Effector memory CD4-positive, alpha-beta T cell (primary cell): ENCODE results near the gene FGGY.

Experiments used
- DNase-seq, 3 donors: peaks; one replicate each; pipeline ENCODE4 v3.0.0-alpha.2; 2020
- H3K27ac ChIP-seq: 2 replicates; pipeline ENCODE4 v1.7.0; 2013; ENCODE audit warnings: mild to moderate bottlenecking, low read length, moderate library complexity; ENCODE audit not compliant: insufficient read depth, poor library complexity, severe bottlenecking
- H3K27me3 ChIP-seq: replicated peaks from 2 replicates; pipeline ENCODE4 v1.7.0; 2013; ENCODE audit warnings: mild to moderate bottlenecking, low read length; ENCODE audit not compliant: insufficient read depth, control insufficient read depth, poor library complexity, severe bottlenecking
- H3K36me3 ChIP-seq: 2 replicates; pipeline ENCODE4 v1.7.0; 2013; ENCODE audit warnings: mild to moderate bottlenecking, low read length, moderate library complexity; ENCODE audit not compliant: control insufficient read depth, insufficient read depth
- H3K4me1 ChIP-seq: 2 replicates; pipeline ENCODE4 v1.7.0; 2013; ENCODE audit warnings: low read length, mild to moderate bottlenecking; ENCODE audit not compliant: control insufficient read depth, insufficient read depth, poor library complexity, severe bottlenecking
- H3K4me3 ChIP-seq: 2 replicates; pipeline ENCODE4 v1.7.0; 2013; ENCODE audit warnings: low read length, low read depth, mild to moderate bottlenecking; ENCODE audit not compliant: insufficient read depth, poor library complexity, severe bottlenecking
- H3K9me3 ChIP-seq: 2 replicates; pipeline ENCODE4 v1.7.0; 2013; ENCODE audit warnings: mild to moderate bottlenecking, low read length, moderate library complexity; ENCODE audit not compliant: control insufficient read depth

Gene FGGY

DNA sequence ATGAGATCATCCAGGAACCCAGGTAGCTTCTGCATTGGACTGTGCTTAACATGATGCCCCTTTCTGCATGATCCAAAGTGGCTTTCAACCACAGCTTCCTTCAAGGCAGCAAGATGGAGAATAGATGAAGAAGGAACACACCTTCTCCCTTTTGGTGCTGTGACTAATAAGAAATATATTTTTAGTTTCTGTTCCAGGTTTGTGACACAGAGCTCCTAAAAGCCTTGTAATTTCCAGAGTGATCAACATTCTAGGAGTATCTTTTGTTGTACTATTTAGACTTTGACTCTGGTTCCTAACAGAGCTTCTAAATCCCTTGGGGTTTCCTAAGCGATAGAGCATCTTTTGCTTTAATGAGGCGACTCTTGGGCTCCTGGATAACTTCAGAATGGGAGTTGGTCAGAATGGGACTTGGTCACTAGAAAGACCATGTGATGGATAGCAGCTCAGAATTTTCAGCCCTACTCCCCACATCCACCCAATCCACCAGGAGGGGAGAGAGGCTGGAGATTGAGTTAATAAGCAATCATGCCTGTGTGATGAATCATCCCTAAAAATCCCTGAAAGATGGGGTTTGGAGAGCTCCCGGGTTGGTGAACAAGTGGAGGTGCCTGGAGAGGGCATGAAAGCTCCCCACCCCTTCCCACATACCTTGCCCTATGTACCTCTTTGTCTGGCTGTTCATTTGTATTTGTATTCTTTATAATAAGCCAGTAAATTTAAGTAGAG, 134.8 kb downstream of the FGGY start:
- no peaks in the 10 kb centered on the region for H3K36me3 ChIP-seq
- no peaks in the 10 kb centered on the region for H3K27me3 ChIP-seq
- no peak overlapping the region for H3K4me3 ChIP-seq
- no peaks in the 10 kb centered on the region for H3K9me3 ChIP-seq
- no peak for DNase-seq
- no peak overlapping the region for H3K27ac ChIP-seq
- H3K4me1 ChIP-seq: no peaks in the 10 kb centered on the region

DNA sequence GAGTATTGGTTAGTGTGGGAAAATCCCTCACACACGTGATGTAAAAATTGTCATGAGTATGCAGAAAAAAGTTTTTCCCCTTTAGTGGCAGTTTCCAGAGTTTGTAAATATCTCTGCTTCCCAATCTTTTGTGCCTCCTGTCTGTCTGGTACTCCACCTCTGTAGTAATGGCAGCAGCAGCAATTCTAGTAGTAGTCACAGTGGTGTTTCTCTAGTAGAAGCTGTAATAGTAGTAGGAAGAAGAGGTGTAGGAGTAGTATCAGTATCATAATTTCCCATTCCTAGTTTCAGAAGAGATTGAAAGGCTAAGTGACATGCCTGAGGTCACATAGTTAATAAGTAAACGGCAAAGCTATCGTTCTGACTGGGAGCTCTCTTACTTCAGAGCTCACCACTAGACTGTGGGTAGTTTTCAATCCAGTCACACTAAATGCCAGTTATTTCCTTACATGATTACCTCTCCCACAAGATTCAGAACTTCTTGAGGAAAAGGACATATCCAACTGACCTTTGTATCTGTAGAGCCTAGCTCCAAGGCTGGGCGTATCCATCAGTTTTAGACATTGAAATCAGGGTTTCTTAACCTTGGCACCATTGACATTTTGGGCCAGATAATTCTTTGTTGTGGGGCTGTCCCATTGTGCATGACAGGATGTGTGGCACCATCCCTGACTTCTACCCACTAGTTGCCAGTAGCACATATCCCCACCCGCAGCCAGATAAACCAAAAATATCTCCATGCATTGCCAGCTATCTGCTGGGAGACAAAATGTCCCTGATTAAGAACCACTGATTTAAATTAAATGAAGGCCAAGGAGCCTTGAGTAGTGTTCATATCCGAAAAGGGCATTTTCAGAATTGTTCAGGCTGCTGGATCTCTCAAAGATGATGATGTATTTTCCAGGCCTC, 135.9 kb downstream of the FGGY start:
- Histone ChIP-seq H3K27me3 (no peaks in the 10 kb centered on the region), H3K36me3 (no peaks in the 10 kb centered on the region), H3K9me3 (no peaks in the 10 kb centered on the region), H3K4me3 (no peak overlapping the region), H3K4me1 (no peaks in the 10 kb centered on the region), H3K27ac (no peak overlapping the region)
- no peak for DNase-seq

DNA sequence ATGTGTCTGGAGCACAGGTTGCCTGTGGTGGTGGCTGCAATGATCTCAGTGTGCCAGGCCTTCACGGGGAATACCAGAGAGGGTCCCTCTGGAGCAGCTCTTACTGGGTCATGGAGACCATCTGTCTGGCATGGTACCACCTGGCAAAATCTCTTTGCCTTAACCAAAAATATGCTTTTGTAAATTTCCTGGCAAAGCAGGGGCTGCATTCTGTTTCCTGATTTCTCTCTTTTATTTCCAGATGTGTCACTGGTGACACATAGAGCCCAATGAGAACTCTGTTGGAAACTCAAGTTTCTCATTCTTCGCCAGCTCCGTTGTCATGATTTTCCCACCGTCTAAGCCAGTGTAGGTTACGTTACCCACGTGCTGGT, 136.5 kb downstream of the FGGY start:
- no peak for DNase-seq
- Histone ChIP-seq H3K4me3 (no peak overlapping the region), H3K27ac (no peak overlapping the region), H3K36me3 (no peaks in the 10 kb centered on the region), H3K9me3 (no peaks in the 10 kb centered on the region), H3K4me1 (no peaks in the 10 kb centered on the region), H3K27me3 (no peaks in the 10 kb centered on the region)

DNA sequence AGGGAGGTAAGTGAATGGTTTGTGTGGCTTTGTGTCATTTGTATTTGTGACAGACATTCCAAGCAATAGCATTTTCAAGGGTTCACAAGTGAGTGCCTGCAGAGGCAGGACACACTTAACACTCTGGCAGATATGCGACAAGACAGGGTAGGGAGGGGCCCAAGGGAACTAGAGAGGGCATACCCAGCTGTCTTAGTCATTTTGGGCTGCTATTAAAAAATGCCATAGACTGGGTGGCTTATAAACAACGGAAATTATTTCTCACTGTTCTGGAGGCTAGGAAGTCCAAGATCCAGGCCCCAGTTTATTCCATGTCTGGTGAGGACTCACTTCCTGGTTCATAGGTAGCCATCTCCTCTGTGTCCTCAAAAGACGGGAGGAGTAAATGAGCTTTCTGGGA, 137.4 kb downstream of the FGGY start:
- H3K27me3 ChIP-seq: no peaks in the 10 kb centered on the region
- no peak overlapping the region for H3K4me3 ChIP-seq
- H3K36me3 ChIP-seq: no peaks in the 10 kb centered on the region
- no peak overlapping the region for H3K27ac ChIP-seq
- no peak for DNase-seq
- H3K4me1 ChIP-seq: no peaks in the 10 kb centered on the region
- H3K9me3 ChIP-seq: no peaks in the 10 kb centered on the region

DNA sequence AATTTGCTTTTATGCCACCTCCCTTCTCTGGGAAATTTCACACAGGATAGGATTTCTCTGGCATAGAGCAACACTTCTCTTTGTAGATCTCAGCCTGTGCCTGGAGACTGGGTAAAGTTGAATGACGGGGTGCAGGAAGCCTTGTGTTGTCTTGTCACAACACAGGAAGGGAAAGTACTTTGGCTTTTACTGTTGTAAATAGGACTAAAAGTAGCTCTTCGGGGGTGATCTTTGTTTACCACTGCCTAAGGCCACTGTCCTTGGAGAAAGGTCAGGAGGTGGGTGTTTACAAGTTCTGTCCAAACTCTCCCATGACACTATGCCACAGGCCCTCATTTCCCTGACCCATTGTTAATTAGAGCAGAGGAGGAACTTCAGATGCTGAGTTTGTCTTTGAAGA, 139.7 kb downstream of the FGGY start:
- Histone ChIP-seq H3K36me3 (no peaks in the 10 kb centered on the region), H3K4me1 (no peaks in the 10 kb centered on the region), H3K27ac (no peak overlapping the region), H3K4me3 (no peak overlapping the region), H3K9me3 (no peaks in the 10 kb centered on the region), H3K27me3 (no peaks in the 10 kb centered on the region)
- no peak for DNase-seq

DNA sequence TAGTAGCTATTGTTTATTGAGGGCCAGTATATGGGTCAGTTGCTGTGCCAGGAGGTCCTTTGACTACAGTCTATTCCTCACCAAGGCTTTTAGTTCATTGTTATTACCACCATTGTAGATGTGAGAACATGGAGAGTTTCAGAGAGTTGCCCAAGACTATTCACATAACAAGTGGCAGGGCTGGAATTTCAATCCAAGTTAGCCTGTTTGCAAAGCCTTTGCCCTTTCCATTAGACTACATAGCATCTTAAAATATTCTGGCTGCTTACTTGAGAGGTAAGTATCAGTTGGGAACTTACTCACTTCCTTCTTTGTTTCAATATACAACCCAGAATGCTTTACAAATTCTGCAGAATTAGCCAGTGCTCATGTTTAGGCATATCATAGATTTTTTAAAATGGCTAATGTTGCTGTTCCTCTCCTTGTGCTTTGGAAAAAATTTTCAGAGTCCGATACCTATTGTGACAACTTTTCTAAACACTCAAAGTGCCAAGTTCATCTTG, 141.2 kb downstream of the FGGY start:
- Histone ChIP-seq H3K36me3 (no peaks in the 10 kb centered on the region), H3K9me3 (no peaks in the 10 kb centered on the region), H3K4me3 (no peak overlapping the region), H3K27me3 (no peaks in the 10 kb centered on the region), H3K4me1 (no peaks in the 10 kb centered on the region), H3K27ac (no peak overlapping the region)
- no peak for DNase-seq

DNA sequence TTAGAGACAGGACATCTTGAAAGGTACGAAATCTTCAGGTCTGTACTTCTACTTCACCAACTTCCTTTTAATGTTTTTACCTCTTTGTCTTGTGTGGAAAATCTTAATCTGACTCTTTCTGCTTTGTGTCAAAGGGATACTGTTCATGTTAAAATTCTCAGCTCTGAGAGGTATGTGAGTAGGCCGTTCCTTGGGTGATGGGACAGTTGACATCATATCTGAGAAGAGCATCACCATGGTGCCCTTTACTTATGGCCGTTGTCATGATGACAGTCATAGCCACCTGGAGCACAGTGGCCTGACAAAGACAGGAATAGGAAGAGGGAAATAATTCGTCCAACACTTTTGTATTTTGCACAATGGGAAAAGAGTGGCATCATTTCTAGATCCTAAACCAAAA, 145.6 kb downstream of the FGGY start:
- Histone ChIP-seq H3K4me3 (no peak overlapping the region), H3K9me3 (no peaks in the 10 kb centered on the region)
- no peak for DNase-seq

DNA sequence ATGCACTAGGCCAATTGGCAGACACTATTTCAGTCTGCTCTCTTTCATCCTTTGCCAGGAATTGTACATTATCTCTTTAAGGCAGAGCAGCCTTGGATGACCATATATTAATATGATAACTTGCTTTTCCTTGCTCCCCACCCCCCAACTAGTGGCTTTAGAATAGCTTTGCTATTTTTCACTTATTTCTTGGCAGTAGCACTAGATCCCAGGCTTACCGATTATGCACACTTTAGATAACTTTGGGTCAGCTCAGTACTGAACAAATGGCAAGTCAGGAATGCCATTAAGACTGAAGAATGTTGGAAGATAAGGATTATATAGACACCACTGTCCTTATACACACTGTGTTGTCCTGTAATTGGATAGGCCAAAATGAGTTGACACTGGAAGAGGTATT, 146.4 kb downstream of the FGGY start:
- DNase-seq: no peak
- no peak overlapping the region for H3K4me3 ChIP-seq
- H3K4me1 ChIP-seq: no peaks in the 10 kb centered on the region
- no peaks in the 10 kb centered on the region for H3K36me3 ChIP-seq
- no peak overlapping the region for H3K27ac ChIP-seq
- H3K9me3 ChIP-seq: no peaks in the 10 kb centered on the region
- H3K27me3 ChIP-seq: no peaks in the 10 kb centered on the region

More for the DNA sequence above, 145.6 kb downstream of the FGGY start:
- Histone ChIP-seq H3K27ac (no peak overlapping the region), H3K4me1 (no peaks in the 10 kb centered on the region), H3K36me3 (no peaks in the 10 kb centered on the region), H3K27me3 (no peaks in the 10 kb centered on the region)

DNA sequence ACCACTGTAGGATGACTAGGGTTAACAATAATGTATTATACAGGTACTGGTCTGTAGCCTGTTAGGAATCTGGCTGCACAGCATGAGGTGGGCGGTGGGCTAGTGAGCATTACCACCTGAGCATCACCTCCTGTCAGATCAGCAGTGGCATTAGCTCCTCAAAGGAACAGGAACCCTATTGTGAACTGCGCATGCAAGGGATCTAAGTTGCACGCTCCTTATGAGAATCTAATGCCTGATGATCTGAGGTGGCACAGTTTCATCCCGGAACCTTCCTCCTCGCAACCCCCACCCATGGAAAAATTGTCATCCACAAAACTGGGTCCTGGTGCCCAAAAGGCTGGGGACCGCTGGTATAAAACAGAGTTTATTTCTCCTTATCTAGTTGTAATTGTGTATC, 147.6 kb downstream of the FGGY start:
- Histone ChIP-seq H3K27me3 (no peaks in the 10 kb centered on the region), H3K27ac (no peak overlapping the region), H3K9me3 (no peaks in the 10 kb centered on the region), H3K36me3 (no peaks in the 10 kb centered on the region), H3K4me3 (no peak overlapping the region), H3K4me1 (no peaks in the 10 kb centered on the region)
- no peak for DNase-seq

DNA sequence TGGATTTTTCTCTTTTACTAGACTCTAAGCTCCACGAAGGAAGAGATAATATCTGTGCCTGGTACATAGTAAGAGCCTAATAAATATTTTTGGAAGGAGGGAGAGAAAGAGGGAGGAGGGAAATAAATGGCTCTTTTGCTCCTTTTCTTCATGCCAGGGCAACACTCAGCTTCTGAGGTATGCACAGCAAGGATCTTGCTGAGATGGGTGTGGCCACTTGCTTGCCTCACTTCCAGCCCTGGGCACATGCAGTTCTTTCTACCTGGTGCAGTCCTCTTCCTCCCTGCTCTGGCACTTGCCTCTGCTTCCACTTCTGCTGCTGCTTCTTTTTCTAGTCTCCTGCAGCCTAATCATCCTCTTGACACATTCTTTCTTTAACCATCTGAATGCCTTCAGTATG, 148.1 kb downstream of the FGGY start:
- Histone ChIP-seq H3K9me3 (no peaks in the 10 kb centered on the region), H3K27ac (no peak overlapping the region), H3K27me3 (no peaks in the 10 kb centered on the region), H3K4me3 (no peak overlapping the region), H3K36me3 (no peaks in the 10 kb centered on the region), H3K4me1 (no peaks in the 10 kb centered on the region)
- no peak for DNase-seq
